ENCODE results near the gene ASAP2.

GRCh38 chr2:9211496-9211895, 4.9 kb downstream of the ASAP2 start:
- TF ChIP-seq, protein P1, sequence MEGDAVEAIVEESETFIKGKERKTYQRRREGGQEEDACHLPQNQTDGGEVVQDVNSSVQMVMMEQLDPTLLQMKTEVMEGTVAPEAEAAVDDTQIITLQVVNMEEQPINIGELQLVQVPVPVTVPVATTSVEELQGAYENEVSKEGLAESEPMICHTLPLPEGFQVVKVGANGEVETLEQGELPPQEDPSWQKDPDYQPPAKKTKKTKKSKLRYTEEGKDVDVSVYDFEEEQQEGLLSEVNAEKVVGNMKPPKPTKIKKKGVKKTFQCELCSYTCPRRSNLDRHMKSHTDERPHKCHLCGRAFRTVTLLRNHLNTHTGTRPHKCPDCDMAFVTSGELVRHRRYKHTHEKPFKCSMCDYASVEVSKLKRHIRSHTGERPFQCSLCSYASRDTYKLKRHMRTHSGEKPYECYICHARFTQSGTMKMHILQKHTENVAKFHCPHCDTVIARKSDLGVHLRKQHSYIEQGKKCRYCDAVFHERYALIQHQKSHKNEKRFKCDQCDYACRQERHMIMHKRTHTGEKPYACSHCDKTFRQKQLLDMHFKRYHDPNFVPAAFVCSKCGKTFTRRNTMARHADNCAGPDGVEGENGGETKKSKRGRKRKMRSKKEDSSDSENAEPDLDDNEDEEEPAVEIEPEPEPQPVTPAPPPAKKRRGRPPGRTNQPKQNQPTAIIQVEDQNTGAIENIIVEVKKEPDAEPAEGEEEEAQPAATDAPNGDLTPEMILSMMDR (IDR thresholded peaks at IDR 0.05) = no peak
- no peak for TF ChIP-seq EZH2 (IDR thresholded peaks at IDR 0.05; ENCODE audit: borderline replicate concordance, insufficient read depth, low read depth, low read length, poor library complexity, severe bottlenecking)
